HEK293T (cell line): ENCODE data around the gene GABARAP.

Source experiments
- CTCF ChIA-PET: fragments of 350-600 bp; formaldehyde crosslinking; extraction: SDS; loops from one replicate; lab custom pipeline; 2021; ENCODE audit warnings: antibody characterized with exemption, inconsistent platforms; lab: Yijun Ruan, JAX
- POLR2A ChIA-PET: fragments of 350-600 bp; formaldehyde crosslinking; extraction: SDS; loops from one replicate; lab custom pipeline; 2020; ENCODE audit warnings: antibody characterized with exemption, inconsistent platforms; lab: Yijun Ruan, JAX
- DNase-seq: peaks from one replicate; pipeline ENCODE4 v3.0.0; 2012; ENCODE audit warnings: mixed read lengths; ENCODE audit errors: extremely low spot score
- ARNT ChIP-seq: fragments of 450-650 bp; IDR thresholded peaks from 2 replicates; pipeline ENCODE4 v1.6.1; 2017; ENCODE audit warnings: mild to moderate bottlenecking
- BHLHE40 ChIP-seq: fragments of 450-650 bp; IDR thresholded peaks from 2 replicates; pipeline ENCODE4 v1.6.1; 2016; ENCODE audit warnings: mild to moderate bottlenecking, moderate library complexity, borderline replicate concordance
- CTBP1 ChIP-seq: fragments of 450-650 bp; IDR thresholded peaks from 2 replicates; pipeline ENCODE4 v1.6.1; 2016; ENCODE audit warnings: borderline replicate concordance
- ELF4 ChIP-seq: fragments of 450-650 bp; IDR thresholded peaks from 2 replicates; pipeline ENCODE4 v1.6.1; 2017; ENCODE audit warnings: antibody characterized with exemption
- FOXA1 ChIP-seq: fragments of 450-650 bp; IDR thresholded peaks from 2 replicates; pipeline ENCODE4 v1.6.1; 2016; ENCODE audit warnings: mild to moderate bottlenecking
- FOXK2 ChIP-seq: fragments of 450-650 bp; IDR thresholded peaks from 2 replicates; pipeline ENCODE4 v1.6.1; 2016; ENCODE audit warnings: mild to moderate bottlenecking
- FOXM1 ChIP-seq: fragments of 450-650 bp; IDR thresholded peaks from 2 replicates; pipeline ENCODE4 v1.6.1; 2017; ENCODE audit warnings: mild to moderate bottlenecking, borderline replicate concordance
- HDGF ChIP-seq: fragments of 450-650 bp; IDR thresholded peaks from 2 replicates; pipeline ENCODE4 v1.6.1; 2017; ENCODE audit warnings: antibody characterized with exemption, borderline replicate concordance
- L3MBTL2 ChIP-seq: fragments of 450-650 bp; conservative IDR thresholded peaks from 2 replicates; pipeline ENCODE4 v1.6.1; 2016; ENCODE audit warnings: mild to moderate bottlenecking
- LEF1 ChIP-seq: fragments of 450-650 bp; IDR thresholded peaks from 2 replicates; pipeline ENCODE4 v1.6.1; 2017; ENCODE audit warnings: mild to moderate bottlenecking, borderline replicate concordance
- NFRKB ChIP-seq: fragments of 450-650 bp; IDR thresholded peaks from 2 replicates; pipeline ENCODE4 v1.6.1; 2016; ENCODE audit warnings: mild to moderate bottlenecking, moderate library complexity
- SP1 ChIP-seq: fragments of 450-650 bp; IDR thresholded peaks from 2 replicates; pipeline ENCODE4 v1.6.1; 2017
- SUZ12 ChIP-seq: fragments of 450-650 bp; IDR thresholded peaks from 2 replicates; pipeline ENCODE4 v1.6.1; 2016; ENCODE audit warnings: mild to moderate bottlenecking
- TARDBP ChIP-seq: fragments of 450-650 bp; IDR thresholded peaks from 2 replicates; pipeline ENCODE4 v1.6.1; 2016
- ZNF384 ChIP-seq: fragments of 450-650 bp; IDR thresholded peaks from 2 replicates; pipeline ENCODE4 v1.6.1; 2016
- TF ChIP-seq, protein P1 (sequence below): fragments of 450-650 bp; IDR thresholded peaks from 2 replicates; pipeline ENCODE4 v1.6.1; 2016

Gene GABARAP

DNA sequence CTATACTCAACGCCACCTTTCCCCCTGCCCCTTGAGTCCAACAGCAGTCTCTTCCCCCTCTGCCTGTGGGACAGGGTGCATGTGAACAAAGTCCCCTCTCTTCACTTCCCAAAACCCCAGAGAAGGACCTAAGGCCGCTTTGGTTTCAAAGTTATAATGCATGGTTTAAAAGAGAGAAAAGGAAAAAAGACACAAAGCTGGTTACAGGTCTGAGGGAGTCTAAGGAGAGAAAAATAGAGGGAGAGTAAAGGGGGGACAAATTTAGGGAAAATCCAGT is 1.1 kb upstream of the GABARAP start:
- no peak for DNase-seq

DNA sequence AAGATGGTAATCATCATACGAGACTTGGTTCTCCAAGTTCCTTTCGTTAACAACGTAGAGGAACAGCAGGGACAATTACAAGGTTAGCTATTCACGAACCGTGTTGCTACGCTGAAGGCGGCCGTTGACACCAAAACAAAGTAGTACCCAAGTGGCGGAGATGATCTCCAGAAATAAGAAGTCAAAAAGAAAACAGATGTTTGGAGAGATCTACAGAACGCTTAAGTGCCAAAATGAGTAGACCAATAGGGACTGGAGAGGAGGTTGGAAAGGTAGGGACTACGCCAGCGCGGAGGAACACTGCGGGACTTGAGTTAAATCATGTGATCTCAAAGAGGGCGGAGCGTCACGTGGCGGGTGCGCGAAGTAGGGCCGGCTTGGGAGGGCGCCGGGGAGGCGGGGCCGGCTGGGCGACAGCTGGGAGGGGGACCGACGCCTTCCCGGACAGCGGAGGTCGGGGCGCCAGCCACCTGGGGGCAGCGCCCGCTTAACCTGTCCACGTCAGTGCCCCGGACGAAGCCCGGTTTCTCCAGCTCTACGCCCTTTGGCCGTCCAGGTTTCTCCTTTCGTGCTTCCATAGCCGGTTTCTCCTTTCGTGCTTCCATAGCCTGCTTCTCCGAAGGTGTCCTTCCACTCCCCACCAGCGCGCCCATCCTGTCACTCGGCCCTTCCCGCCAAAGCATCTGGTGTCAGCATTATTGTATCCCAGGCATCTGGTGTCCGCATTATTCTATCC is 636 bp upstream of the GABARAP start:
- POLR2A ChIA-PET, result interaction anchor here (1.4 to 9.7 kb wide), 8 partner anchors 7 to 87 kb away, joined by 3 to 166 read pairs (median 8); partner anchors contain the start of genes ACADVL, CTDNEP1, DLG4 and DVL2
- TF ChIP-seq CTBP1 (peak; percentile 76), NFRKB (no peak), ZNF384 (no peak), FOXA1 (no peak), TARDBP (no peak), SP1 (no peak), BHLHE40 (no peak), ARNT (no peak), HDGF (peak; percentile 83; the same call in 1 of the 2 replicates), FOXK2 (no peak), ELF4 (peak; percentile 38; the same call in 1 of the 2 replicates), SUZ12 (no peak), FOXM1 (peak; percentile 77; the same call in 1 of the 2 replicates), L3MBTL2 (peak; percentile 61), LEF1 (no peak)
- TF ChIP-seq, protein P1, sequence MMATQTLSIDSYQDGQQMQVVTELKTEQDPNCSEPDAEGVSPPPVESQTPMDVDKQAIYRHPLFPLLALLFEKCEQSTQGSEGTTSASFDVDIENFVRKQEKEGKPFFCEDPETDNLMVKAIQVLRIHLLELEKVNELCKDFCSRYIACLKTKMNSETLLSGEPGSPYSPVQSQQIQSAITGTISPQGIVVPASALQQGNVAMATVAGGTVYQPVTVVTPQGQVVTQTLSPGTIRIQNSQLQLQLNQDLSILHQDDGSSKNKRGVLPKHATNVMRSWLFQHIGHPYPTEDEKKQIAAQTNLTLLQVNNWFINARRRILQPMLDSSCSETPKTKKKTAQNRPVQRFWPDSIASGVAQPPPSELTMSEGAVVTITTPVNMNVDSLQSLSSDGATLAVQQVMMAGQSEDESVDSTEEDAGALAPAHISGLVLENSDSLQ, result no peak
- DNase-seq, result peak; percentile 79

More for the DNA sequence above, 1.1 kb upstream of the GABARAP start:
- CTCF ChIA-PET, result interaction anchor here (0.6 kb wide), 1 partner anchor 372 kb away, joined by 3 read pairs; no protein-coding TSS in a partner anchor
- POLR2A ChIA-PET, result interaction anchor here (1.4 to 9.7 kb wide), 6 partner anchors 7 to 86 kb away, joined by 3 to 166 read pairs (median 9); partner anchors contain the start of genes ACADVL, CTDNEP1, DLG4 and DVL2
- TF ChIP-seq ELF4, result no peak
- no peak for TF ChIP-seq ARNT
- no peak for TF ChIP-seq SUZ12
- no peak for TF ChIP-seq NFRKB
- TF ChIP-seq CTBP1, result no peak
- TF ChIP-seq SP1, result no peak
- TF ChIP-seq HDGF, result no peak
- TF ChIP-seq FOXA1, result no peak
- TF ChIP-seq L3MBTL2, result no peak
- no peak for TF ChIP-seq FOXM1

DNA sequence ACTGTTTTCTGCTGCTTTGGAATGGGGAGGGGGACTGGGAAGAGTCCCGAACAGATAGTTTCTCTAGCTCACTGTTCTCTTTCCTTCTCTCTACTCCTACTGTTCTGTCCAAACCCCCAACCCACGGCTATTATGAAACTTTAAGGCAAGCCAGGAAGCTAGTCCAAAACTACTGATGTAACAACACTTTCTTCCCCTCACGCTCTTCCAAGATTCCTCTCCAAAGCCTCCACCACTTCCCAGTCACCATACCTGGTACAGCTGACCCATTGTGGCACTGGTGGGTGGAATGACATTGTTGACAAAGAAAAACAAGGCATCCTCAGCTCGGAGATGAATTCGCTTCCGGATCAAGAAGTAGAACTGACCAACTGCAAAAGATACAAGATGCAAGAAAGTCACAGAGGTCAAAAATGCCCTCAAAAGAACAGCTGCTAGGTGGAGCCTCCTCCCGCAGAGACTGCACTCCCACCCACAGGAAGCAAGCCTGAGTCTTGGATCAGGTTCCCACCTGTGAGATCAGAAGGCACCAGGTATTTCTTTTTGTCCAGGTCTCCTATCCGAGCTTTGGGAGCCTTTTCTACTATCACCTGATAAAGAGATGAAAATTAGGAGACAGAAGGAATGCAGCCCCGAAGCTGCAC is 1.0 kb downstream of the GABARAP start:
- DNase-seq, result no peak
- TF ChIP-seq ZNF384, result no peak
- TF ChIP-seq, protein P1, result no peak
- TF ChIP-seq BHLHE40, result no peak
- no peak for TF ChIP-seq SP1
- TF ChIP-seq FOXM1, result no peak
- TF ChIP-seq L3MBTL2, result no peak
- no peak for TF ChIP-seq SUZ12
- TF ChIP-seq ARNT, result no peak
- TF ChIP-seq FOXK2, result no peak
- TF ChIP-seq FOXA1, result no peak
- ChIA-PET CTCF (interaction anchor here (1.4 kb wide), 1 partner anchor 10 kb away, joined by 3 read pairs; the partner anchor contains the start of gene CTDNEP1), POLR2A (interaction anchor here (0.7 to 9.7 kb wide), 9 partner anchors 9 to 89 kb away, joined by 3 to 166 read pairs (median 5); partner anchors contain the start of genes ACADVL, CTDNEP1, DLG4 and ELP5)

More for the DNA sequence above, 636 bp upstream of the GABARAP start:
- CTCF ChIA-PET, result interaction anchor here (0.9 kb wide), 1 partner anchor 22 kb away, joined by 4 read pairs; no protein-coding TSS in a partner anchor

DNA sequence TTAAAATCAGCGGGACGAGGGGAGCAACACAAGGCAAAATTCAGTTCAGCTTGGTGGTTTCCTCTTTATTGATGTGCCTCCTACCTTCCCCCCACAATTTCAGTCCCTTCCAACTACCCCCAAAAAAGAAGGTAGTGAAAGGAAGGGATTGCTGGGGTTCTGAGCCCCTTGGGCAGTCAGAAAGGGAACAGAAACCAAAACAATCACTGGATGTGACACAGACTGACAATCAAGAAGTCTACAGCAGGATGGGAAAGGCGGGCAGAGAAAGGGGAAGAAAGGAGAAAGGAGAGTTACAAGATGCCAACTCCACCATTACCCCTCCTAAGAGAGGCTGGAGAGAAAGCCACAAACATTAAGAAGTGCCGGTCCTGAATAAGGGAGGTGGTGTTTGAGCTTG is 1.9 kb downstream of the GABARAP start:
- no peak for DNase-seq
- ChIA-PET POLR2A (interaction anchor here (6.3 to 9.7 kb wide), 2 partner anchors 10 to 19 kb away, joined by 52 to 166 read pairs; partner anchors contain the start of genes ACADVL, CTDNEP1, DLG4 and ELP5), CTCF (interaction anchor here (1.4 kb wide), 1 partner anchor 11 kb away, joined by 3 read pairs; the partner anchor contains the start of gene CTDNEP1)
- TF ChIP-seq ELF4, result no peak
- no peak for TF ChIP-seq FOXM1
- TF ChIP-seq BHLHE40, result no peak
- TF ChIP-seq TARDBP, result no peak
- no peak for TF ChIP-seq CTBP1
- no peak for TF ChIP-seq SP1
- TF ChIP-seq, protein P1, result no peak
- no peak for TF ChIP-seq NFRKB
- TF ChIP-seq HDGF, result no peak

DNA sequence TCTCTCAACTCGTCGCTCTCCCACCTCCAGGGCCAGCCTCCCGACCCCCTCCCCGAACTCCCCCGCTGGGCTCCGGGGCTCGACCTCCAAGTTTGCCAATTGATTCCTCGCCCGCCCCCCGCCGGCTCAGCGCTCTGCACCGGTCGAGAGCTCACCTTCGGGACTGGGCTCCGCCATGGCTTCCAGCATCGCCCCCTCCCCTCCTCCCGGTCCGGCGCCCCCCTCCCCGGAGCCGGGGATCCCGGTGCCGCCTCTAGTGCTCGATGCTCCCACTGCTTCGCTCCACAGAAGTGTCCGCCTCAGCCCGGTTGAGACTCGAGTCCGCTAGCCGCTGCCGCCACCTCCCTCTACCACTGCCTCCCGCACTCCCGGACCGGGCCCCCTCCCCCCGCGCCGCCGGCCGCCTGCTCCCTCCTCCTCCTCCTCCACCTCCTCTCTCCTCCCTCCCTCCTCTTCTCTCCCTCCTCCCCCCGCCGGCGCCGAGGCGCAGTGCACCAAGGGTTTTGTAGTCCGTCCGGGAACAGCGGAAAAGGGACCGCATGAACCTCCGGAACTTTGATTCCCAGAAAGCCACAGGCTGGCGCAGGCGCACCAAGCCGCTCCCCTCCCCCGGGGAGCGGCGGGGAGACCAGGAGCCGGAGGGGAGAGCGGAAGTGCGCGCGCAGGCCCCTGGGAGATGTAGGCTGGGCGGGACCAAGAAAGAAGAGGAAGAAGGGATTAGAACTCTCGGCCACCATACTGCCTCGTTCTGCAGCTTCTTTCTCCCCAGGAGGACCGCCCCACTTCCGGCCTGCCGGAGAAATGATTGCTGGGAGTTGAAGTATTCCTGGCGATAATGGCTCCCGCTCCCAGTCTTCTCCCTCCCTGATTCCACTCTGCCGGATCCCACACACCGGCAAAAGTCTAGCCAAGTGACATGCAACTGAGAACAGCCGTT is 2.9 kb downstream of the GABARAP start, which contains the start of gene PHF23:
TSS of gene PHF23 (minus strand) at position 367 of the 937 bp plus-strand sequence. CDS start at position 189, 178 bp downstream.
- ChIA-PET CTCF (no interaction called here), POLR2A (interaction anchor here (0.7 to 9.7 kb wide), 5 partner anchors 11 to 90 kb away, joined by 4 to 166 read pairs (median 13); partner anchors contain the start of genes ACADVL, CTDNEP1, DLG4 and ELP5)
- DNase-seq, result peak; percentile 96
- TF ChIP-seq ELF4 (peak; percentile 94), FOXA1 (no peak)
- TF ChIP-seq, protein P1, result peak; percentile 72
